HepG2 (cell line): ENCODE results near the gene LSM14B. TPM values are rescaled to one million over a fixed set of nuclear protein-coding genes. Genes with fewer than 3 reads are reported as not detected.

Experiments
- AKAP8 ChIP-seq: sonication (generic); formaldehyde crosslinking; IDR thresholded peaks from 2 replicates; pipeline ENCODE4 v1.5.1; 2020; ENCODE audit warnings: mild to moderate bottlenecking, missing genetic modification reagents
- CAMTA2 ChIP-seq: sonication (generic); formaldehyde crosslinking; IDR thresholded peaks from 2 replicates; pipeline ENCODE4 v1.4.0; 2020; ENCODE audit warnings: mild to moderate bottlenecking, missing genetic modification reagents, borderline replicate concordance
- HBP1 ChIP-seq: IDR thresholded peaks from 2 replicates; pipeline ENCODE4 v1.6.1; 2016; ENCODE audit warnings: low read depth, control low read depth
- KMT2B ChIP-seq: IDR thresholded peaks from 2 replicates; pipeline ENCODE4 v1.6.1; 2016; ENCODE audit warnings: missing genetic modification reagents, missing compliant biosample characterization
- MLLT10 ChIP-seq: sonication (generic); formaldehyde crosslinking; IDR thresholded peaks from 2 replicates; pipeline ENCODE4 v1.4.0; 2020; ENCODE audit warnings: missing genetic modification reagents
- MTF2 ChIP-seq: sonication (generic); formaldehyde crosslinking; IDR thresholded peaks from 2 replicates; pipeline ENCODE4 v1.5.0; 2020; ENCODE audit warnings: missing genetic modification reagents, borderline replicate concordance
- NFE2 ChIP-seq: sonication (generic); formaldehyde crosslinking; IDR thresholded peaks from 2 replicates; pipeline ENCODE4 v1.4.0; 2020; ENCODE audit warnings: missing genetic modification reagents
- NFIC ChIP-seq: IDR thresholded peaks from 2 replicates; pipeline ENCODE4 v1.6.1; 2012; ENCODE audit warnings: mild to moderate bottlenecking, low read length, inconsistent platforms
- SIN3B ChIP-seq: fragments of 150-350 bp; IDR thresholded peaks from 2 replicates; pipeline ENCODE4 v1.6.1; 2014; ENCODE audit warnings: low read length
- SNAI1 ChIP-seq: sonication (generic); formaldehyde crosslinking; IDR thresholded peaks from 2 replicates; pipeline ENCODE4 v1.5.0; 2020; ENCODE audit warnings: mild to moderate bottlenecking, missing genetic modification reagents, borderline replicate concordance
- SRF ChIP-seq: IDR thresholded peaks from 2 replicates; pipeline ENCODE4 v1.6.1; 2011; ENCODE audit warnings: mild to moderate bottlenecking, low read depth, low read length, moderate library complexity
- ZFP62 ChIP-seq: sonication (generic); formaldehyde crosslinking; IDR thresholded peaks from 2 replicates; pipeline ENCODE4 v1.4.0; 2020; ENCODE audit warnings: missing genetic modification reagents
- ZNF367 ChIP-seq: sonication (generic); formaldehyde crosslinking; IDR thresholded peaks from 2 replicates; pipeline ENCODE4 v1.4.0; 2020; ENCODE audit warnings: missing genetic modification reagents, borderline replicate concordance
- ZNF44 ChIP-seq: sonication (generic); formaldehyde crosslinking; IDR thresholded peaks from 2 replicates; pipeline ENCODE4 v1.5.1; 2020; ENCODE audit warnings: mild to moderate bottlenecking, missing genetic modification reagents
- ZSCAN29 ChIP-seq: sonication (generic); formaldehyde crosslinking; conservative IDR thresholded peaks from 2 replicates; pipeline ENCODE4 v1.4.0; 2020; ENCODE audit warnings: mild to moderate bottlenecking, missing genetic modification reagents
- polyA plus RNA-seq, 8 experiments: library from polyadenylated mRNA; depleted of rRNA in 3 of 8; stranded (reverse) in 7 of 8; unstranded in 1 of 8; fragments of >200 nt; fragmentation: Illumina TruSeq in 4 of 8; extraction: Trizol in 4 of 8; gene quantifications; 2 replicates each; pipeline versions ENCODE4 v1.2.1 to v1.2.3, GENCODE V29; 2011 to 2016; ENCODE audit warnings: low read depth in 4 of 8, missing spikeins in 1 of 8, mixed read lengths in 1 of 8; ENCODE audit not compliant: insufficient read depth in 1 of 8
- total RNA-seq, 5 experiments: library from RNA; depleted of rRNA; stranded (reverse); fragments of >200 nt; fragmentation: Illumina TruSeq; extraction: Trizol; gene quantifications; 2 replicates each; pipeline ENCODE4 v1.2.3, GENCODE V29; 2016; ENCODE audit warnings: low read depth in 1 of 5
- TF ChIP-seq, protein P1 (sequence below): sonication (generic); formaldehyde crosslinking; IDR thresholded peaks from 2 replicates; pipeline ENCODE4 v1.4.0; 2020; ENCODE audit warnings: missing genetic modification reagents
- TF ChIP-seq, protein P2 (sequence below): sonication (generic); formaldehyde crosslinking; IDR thresholded peaks from 2 replicates; pipeline ENCODE4 v1.5.0; 2020; ENCODE audit warnings: missing genetic modification reagents
- TF ChIP-seq, protein P3 (sequence below): fragments of 450-650 bp; IDR thresholded peaks from 2 replicates; pipeline ENCODE4 v1.6.1; 2017

Gene LSM14B
- total and polyA plus RNA-seq, 2 of the 13 experiments (the other 11 are each of a cell fraction or from before 2014, with no cell fraction given): 43.3 to 79.2 TPM

DNA sequence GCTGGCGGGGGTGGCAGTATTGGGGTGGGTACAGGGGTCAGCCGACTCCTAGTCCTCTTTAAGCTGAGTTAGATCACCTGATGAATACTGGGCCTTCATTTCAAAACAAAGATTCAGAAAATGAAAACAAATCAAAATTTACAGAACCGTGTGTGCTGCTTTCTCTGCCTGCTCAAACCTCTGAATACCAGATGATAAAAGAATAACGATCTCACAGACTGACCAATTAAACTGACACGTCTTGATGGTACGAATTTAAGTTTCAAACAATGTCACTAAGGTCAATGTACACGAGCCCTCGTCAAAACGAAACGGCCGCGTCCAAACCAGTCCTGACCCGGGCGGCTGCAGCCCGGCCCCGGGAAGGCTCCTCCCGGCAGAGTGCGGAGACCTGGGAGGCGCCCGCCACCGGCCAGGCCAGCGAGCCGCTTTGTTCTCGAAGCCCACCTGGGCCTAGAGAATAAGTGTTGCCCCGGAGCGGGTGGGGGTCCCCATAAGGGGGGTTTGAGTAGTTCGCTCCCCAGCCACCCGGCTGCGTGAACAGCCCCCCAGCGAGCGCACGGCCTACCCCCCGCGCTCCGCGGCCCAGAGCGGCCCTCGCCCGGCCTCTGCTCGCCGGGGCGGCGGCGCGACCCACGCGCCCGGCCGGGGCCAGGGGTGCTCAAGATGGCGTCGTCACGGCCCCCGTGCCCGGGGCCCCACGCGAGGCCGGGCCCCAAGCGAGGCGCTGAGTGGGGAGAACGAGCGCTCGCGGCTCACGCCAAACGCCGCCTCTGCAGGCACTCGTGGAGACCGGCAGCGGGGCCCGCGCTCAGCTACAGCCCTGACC, 20.2 kb downstream of the LSM14B start (continued):
- TF ChIP-seq HBP1: 0 out of 2 replicates have a peak, but pooled peaks have one; percentile 32
- TF ChIP-seq ZSCAN29 (CRISPR knock-in tag): no peak
- no peak for TF ChIP-seq ZFP62 (CRISPR knock-in tag)
- 0 out of 2 replicates have a peak, but pooled peaks have one; percentile 40 for TF ChIP-seq AKAP8 (CRISPR knock-in tag)
- no peak for TF ChIP-seq NFIC
- TF ChIP-seq SIN3B: peak; percentile 11; the same call in 1 of the 2 replicates
- 0 out of 2 replicates have a peak, but pooled peaks have one; percentile 61 for TF ChIP-seq ZNF367 (CRISPR knock-in tag)
- 0 out of 2 replicates have a peak, but pooled peaks have one; percentile 61 for TF ChIP-seq ZNF44
- TF ChIP-seq NFE2: no peak
- TF ChIP-seq, protein P1, sequence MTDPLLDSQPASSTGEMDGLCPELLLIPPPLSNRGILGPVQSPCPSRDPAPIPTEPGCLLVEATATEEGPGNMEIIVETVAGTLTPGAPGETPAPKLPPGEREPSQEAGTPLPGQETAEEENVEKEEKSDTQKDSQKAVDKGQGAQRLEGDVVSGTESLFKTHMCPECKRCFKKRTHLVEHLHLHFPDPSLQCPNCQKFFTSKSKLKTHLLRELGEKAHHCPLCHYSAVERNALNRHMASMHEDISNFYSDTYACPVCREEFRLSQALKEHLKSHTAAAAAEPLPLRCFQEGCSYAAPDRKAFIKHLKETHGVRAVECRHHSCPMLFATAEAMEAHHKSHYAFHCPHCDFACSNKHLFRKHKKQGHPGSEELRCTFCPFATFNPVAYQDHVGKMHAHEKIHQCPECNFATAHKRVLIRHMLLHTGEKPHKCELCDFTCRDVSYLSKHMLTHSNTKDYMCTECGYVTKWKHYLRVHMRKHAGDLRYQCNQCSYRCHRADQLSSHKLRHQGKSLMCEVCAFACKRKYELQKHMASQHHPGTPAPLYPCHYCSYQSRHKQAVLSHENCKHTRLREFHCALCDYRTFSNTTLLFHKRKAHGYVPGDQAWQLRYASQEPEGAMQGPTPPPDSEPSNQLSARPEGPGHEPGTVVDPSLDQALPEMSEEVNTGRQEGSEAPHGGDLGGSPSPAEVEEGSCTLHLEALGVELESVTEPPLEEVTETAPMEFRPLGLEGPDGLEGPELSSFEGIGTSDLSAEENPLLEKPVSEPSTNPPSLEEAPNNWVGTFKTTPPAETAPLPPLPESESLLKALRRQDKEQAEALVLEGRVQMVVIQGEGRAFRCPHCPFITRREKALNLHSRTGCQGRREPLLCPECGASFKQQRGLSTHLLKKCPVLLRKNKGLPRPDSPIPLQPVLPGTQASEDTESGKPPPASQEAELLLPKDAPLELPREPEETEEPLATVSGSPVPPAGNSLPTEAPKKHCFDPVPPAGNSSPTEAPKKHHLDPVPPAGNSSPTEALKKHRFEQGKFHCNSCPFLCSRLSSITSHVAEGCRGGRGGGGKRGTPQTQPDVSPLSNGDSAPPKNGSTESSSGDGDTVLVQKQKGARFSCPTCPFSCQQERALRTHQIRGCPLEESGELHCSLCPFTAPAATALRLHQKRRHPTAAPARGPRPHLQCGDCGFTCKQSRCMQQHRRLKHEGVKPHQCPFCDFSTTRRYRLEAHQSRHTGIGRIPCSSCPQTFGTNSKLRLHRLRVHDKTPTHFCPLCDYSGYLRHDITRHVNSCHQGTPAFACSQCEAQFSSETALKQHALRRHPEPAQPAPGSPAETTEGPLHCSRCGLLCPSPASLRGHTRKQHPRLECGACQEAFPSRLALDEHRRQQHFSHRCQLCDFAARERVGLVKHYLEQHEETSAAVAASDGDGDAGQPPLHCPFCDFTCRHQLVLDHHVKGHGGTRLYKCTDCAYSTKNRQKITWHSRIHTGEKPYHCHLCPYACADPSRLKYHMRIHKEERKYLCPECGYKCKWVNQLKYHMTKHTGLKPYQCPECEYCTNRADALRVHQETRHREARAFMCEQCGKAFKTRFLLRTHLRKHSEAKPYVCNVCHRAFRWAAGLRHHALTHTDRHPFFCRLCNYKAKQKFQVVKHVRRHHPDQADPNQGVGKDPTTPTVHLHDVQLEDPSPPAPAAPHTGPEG (CRISPR knock-in tag): no peak
- TF ChIP-seq MTF2 (CRISPR knock-in tag): peak; percentile 88; the same call in 1 of the 2 replicates
- TF ChIP-seq MLLT10 (CRISPR knock-in tag): 0 out of 2 replicates have a peak, but pooled peaks have one; percentile 86
- TF ChIP-seq, protein P2, sequence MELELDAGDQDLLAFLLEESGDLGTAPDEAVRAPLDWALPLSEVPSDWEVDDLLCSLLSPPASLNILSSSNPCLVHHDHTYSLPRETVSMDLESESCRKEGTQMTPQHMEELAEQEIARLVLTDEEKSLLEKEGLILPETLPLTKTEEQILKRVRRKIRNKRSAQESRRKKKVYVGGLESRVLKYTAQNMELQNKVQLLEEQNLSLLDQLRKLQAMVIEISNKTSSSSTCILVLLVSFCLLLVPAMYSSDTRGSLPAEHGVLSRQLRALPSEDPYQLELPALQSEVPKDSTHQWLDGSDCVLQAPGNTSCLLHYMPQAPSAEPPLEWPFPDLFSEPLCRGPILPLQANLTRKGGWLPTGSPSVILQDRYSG: peak; percentile 32; the same call in 1 of the 2 replicates
- peak; percentile 81; the same call in 1 of the 2 replicates for TF ChIP-seq SNAI1 (CRISPR knock-in tag)
- no peak for TF ChIP-seq SRF
- TF ChIP-seq, protein P3, sequence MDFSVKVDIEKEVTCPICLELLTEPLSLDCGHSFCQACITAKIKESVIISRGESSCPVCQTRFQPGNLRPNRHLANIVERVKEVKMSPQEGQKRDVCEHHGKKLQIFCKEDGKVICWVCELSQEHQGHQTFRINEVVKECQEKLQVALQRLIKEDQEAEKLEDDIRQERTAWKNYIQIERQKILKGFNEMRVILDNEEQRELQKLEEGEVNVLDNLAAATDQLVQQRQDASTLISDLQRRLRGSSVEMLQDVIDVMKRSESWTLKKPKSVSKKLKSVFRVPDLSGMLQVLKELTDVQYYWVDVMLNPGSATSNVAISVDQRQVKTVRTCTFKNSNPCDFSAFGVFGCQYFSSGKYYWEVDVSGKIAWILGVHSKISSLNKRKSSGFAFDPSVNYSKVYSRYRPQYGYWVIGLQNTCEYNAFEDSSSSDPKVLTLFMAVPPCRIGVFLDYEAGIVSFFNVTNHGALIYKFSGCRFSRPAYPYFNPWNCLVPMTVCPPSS: no peak
- 0 out of 2 replicates have a peak, but pooled peaks have one; percentile 26 for TF ChIP-seq CAMTA2 (CRISPR knock-in tag)
- TF ChIP-seq KMT2B (CRISPR knock-in tag): no peak
